ENCODE measurements around the gene ZNF484.
"Not testable (repeated sequence)": the region's sequence is repeated elsewhere in the genome, so short reads cannot be mapped to it uniquely, and the experiment has no call there.

Gene ZNF484

GRCh38 chr9:92857236-92857635 is 20.6 kb downstream of the ZNF484 start:
- ATAC-seq = no peak

GRCh38 chr9:92853716-92854115 is 24.1 kb downstream of the ZNF484 start:
- no peak for ATAC-seq

GRCh38 chr9:92850898-92851297 is 26.9 kb downstream of the ZNF484 start:
- no peak for ATAC-seq

GRCh38 chr9:92848740-92849139 is 29.1 kb downstream of the ZNF484 start:
- not testable (repeated sequence) for ATAC-seq

GRCh38 chr9:92846662-92847145 is 31.1 kb downstream of the ZNF484 start:
- no peak for ATAC-seq

GRCh38 chr9:92838411-92838810 is 39.4 kb downstream of the ZNF484 start:
- not testable (repeated sequence) for ATAC-seq

- no peak for ATAC-seq
Observed at GRCh38 chr9:92837191-92837590, 40.6 kb downstream of the ZNF484 start.

GRCh38 chr9:92829420-92829819 is 48.4 kb downstream of the ZNF484 start:
- no peak for ATAC-seq

GRCh38 chr9:92825065-92825464 is 52.8 kb downstream of the ZNF484 start:
- ATAC-seq = not testable (repeated sequence)

GRCh38 chr9:92820964-92821363 is 56.9 kb downstream of the ZNF484 start:
- ATAC-seq = no peak

- not testable (repeated sequence) for ATAC-seq
Observed at GRCh38 chr9:92819898-92820297, 57.9 kb downstream of the ZNF484 start.

- not testable (repeated sequence) for ATAC-seq
Observed at GRCh38 chr9:92809629-92810326, 68.1 kb downstream of the ZNF484 start.

GRCh38 chr9:92808726-92809451 is 68.9 kb downstream of the ZNF484 start:
- ATAC-seq = peak; percentile 53 to 61

GRCh38 chr9:92807757-92808725 is 69.8 kb downstream of the ZNF484 start:
- peak; percentile 27 to 35 for ATAC-seq

- no peak for ATAC-seq
Observed at GRCh38 chr9:92807031-92807756, 70.6 kb downstream of the ZNF484 start.

GRCh38 chr9:92804727-92805126 is 73.1 kb downstream of the ZNF484 start:
- ATAC-seq = no peak

GRCh38 chr9:92798358-92798757 is 79.5 kb downstream of the ZNF484 start:
- ATAC-seq = no peak

- not testable (repeated sequence) for ATAC-seq
Observed at GRCh38 chr9:92796337-92796804, 81.5 kb downstream of the ZNF484 start.

GRCh38 chr9:92795598-92796336 is 82.1 kb downstream of the ZNF484 start:
- no peak for ATAC-seq

Data from activated CD4-positive, CD25-positive, alpha-beta regulatory T cell treated with anti-CD3 and anti-CD28 coated beads, Interleukin-2, amount 50 U/mL, for 24 hours (primary cell).